Coronary artery (tissue), 2 donors: ENCODE data around the gene CFAP410.

Experiments
- DNase-seq: peaks from one replicate; pipeline ENCODE4 v3.0.0-alpha.2; 2017; ENCODE audit warnings: low spot score
- H3K27ac ChIP-seq, 2 donors: fragments of 200-600 bp; sonication (generic); one replicate each; pipeline ENCODE4 v1.5.1; 2016 to 2019
- H3K4me3 ChIP-seq: fragments of 200-600 bp; sonication (generic); 2 replicates; pipeline ENCODE4 v1.5.1; 2016; ENCODE audit warnings: mild to moderate bottlenecking, moderate library complexity
- CTCF ChIP-seq: fragments of 200-600 bp; sonication (generic); IDR thresholded peaks from one replicate; pipeline ENCODE4 v1.5.1; 2019; ENCODE audit warnings: antibody characterized with exemption

The CFAP410 gene

GRCh38 chr21:44296103-44296519 is 43.1 kb downstream of the CFAP410 start:
- no peak for DNase-seq
- no peak overlapping the region for H3K27ac ChIP-seq
- no peak for TF ChIP-seq CTCF
- no peak overlapping the region for H3K4me3 ChIP-seq

GRCh38 chr21:44295646-44296045 is 43.5 kb downstream of the CFAP410 start:
- no peak for DNase-seq
- no peak overlapping the region for H3K27ac ChIP-seq

GRCh38 chr21:44295163-44295573 is 44.0 kb downstream of the CFAP410 start:
- no peak for DNase-seq
- H3K4me3 ChIP-seq, result no peak overlapping the region

More at GRCh38 chr21:44295646-44296045, 43.5 kb downstream of the CFAP410 start:
- no peak overlapping the region for H3K4me3 ChIP-seq
- TF ChIP-seq CTCF, result no peak

GRCh38 chr21:44294391-44295162 is 44.6 kb downstream of the CFAP410 start:
- DNase-seq, result no peak
- Histone ChIP-seq H3K27ac (no peak overlapping the region), H3K4me3 (no peak overlapping the region)
- no peak for TF ChIP-seq CTCF

More at GRCh38 chr21:44295163-44295573, 44.0 kb downstream of the CFAP410 start:
- no peak overlapping the region for H3K27ac ChIP-seq
- no peak for TF ChIP-seq CTCF

- H3K4me3 ChIP-seq, result no peak overlapping the region
- TF ChIP-seq CTCF, result no peak
- DNase-seq, result no peak
- H3K27ac ChIP-seq, result no peak overlapping the region
These were observed 45.5 kb downstream of the CFAP410 start for GRCh38 chr21:44293551-44294231.

GRCh38 chr21:44292812-44293195 is 46.4 kb downstream of the CFAP410 start:
- H3K27ac ChIP-seq, result no peak overlapping the region
- no peak for TF ChIP-seq CTCF
- no peak for DNase-seq
- no peak overlapping the region for H3K4me3 ChIP-seq
